ENCODE results near the gene ACOD1. TPM values are rescaled to one million over a fixed set of nuclear protein-coding genes. Genes with fewer than 3 reads are reported as not detected.

ACOD1 gene
- total RNA-seq, 2 donors from 2014 or later, result not detected

- no peaks in the 10 kb centered on the region for H3K27me3 ChIP-seq
- no peaks in the 10 kb centered on the region for H3K4me1 ChIP-seq
- H3K4me3 ChIP-seq, result no peak overlapping the region
- no peak overlapping the region for H3K27ac ChIP-seq
- TF ChIP-seq, protein P1, sequence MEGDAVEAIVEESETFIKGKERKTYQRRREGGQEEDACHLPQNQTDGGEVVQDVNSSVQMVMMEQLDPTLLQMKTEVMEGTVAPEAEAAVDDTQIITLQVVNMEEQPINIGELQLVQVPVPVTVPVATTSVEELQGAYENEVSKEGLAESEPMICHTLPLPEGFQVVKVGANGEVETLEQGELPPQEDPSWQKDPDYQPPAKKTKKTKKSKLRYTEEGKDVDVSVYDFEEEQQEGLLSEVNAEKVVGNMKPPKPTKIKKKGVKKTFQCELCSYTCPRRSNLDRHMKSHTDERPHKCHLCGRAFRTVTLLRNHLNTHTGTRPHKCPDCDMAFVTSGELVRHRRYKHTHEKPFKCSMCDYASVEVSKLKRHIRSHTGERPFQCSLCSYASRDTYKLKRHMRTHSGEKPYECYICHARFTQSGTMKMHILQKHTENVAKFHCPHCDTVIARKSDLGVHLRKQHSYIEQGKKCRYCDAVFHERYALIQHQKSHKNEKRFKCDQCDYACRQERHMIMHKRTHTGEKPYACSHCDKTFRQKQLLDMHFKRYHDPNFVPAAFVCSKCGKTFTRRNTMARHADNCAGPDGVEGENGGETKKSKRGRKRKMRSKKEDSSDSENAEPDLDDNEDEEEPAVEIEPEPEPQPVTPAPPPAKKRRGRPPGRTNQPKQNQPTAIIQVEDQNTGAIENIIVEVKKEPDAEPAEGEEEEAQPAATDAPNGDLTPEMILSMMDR (IDR thresholded peaks at IDR 0.05), result no peak
- no peaks in the 10 kb centered on the region for H3K36me3 ChIP-seq
- no peak for DNase-seq (ENCODE audit: low spot score)
- no peaks in the 10 kb centered on the region for H3K9me3 ChIP-seq
These were observed 9.1 kb upstream of the ACOD1 start for GRCh38 chr13:76939215-76939614.

GRCh38 chr13:76942363-76942762 lies 5.9 kb upstream of the ACOD1 start:
- Histone ChIP-seq H3K27me3 (no peaks in the 10 kb centered on the region), H3K4me3 (no peak overlapping the region), H3K4me1 (no peaks in the 10 kb centered on the region), H3K27ac (no peak overlapping the region), H3K36me3 (no peaks in the 10 kb centered on the region), H3K9me3 (peaks cover 0 to 7% of the 10 kb centered on the region in 2 donors)
- TF ChIP-seq, protein P1 (IDR thresholded peaks at IDR 0.05), result no peak
- no peak for DNase-seq (ENCODE audit: low spot score)

DNA sequence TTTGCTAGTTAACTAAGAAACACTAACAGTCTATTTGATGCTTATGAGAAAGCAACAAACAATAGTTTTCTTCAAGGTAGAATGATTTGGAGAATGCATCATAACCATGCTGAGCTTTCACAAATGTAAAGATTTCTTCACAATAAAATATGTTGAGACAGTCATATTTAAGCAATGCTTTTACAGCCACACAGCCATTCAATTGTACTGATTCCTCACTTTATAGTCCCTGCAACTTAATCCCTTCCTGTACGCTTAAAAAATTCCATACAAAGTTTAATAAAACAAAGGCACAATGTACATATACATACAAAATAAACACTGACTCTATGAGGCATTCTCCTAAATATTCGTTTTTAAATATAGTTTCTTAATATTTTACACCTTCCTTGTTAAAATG lies 4.7 kb upstream of the ACOD1 start:
- no peak for DNase-seq (ENCODE audit: low spot score)
- Histone ChIP-seq H3K36me3 (no peaks in the 10 kb centered on the region), H3K4me3 (no peak overlapping the region), H3K27me3 (no peaks in the 10 kb centered on the region), H3K9me3 (peaks cover 0 to 7% of the 10 kb centered on the region in 2 donors), H3K4me1 (no peaks in the 10 kb centered on the region), H3K27ac (no peak overlapping the region)
- TF ChIP-seq, protein P1 (IDR thresholded peaks at IDR 0.05), result no peak

- Histone ChIP-seq H3K4me1 (no peaks in the 10 kb centered on the region), H3K4me3 (no peak overlapping the region), H3K9me3 (peaks cover 0 to 7% of the 10 kb centered on the region in 2 donors), H3K36me3 (no peaks in the 10 kb centered on the region), H3K27ac (no peak overlapping the region), H3K27me3 (no peaks in the 10 kb centered on the region)
- TF ChIP-seq, protein P1 (IDR thresholded peaks at IDR 0.05), result no peak
- DNase-seq (ENCODE audit: low spot score), result no peak
These were observed 3.9 kb upstream of the ACOD1 start for GRCh38 chr13:76944456-76944855.

DNA sequence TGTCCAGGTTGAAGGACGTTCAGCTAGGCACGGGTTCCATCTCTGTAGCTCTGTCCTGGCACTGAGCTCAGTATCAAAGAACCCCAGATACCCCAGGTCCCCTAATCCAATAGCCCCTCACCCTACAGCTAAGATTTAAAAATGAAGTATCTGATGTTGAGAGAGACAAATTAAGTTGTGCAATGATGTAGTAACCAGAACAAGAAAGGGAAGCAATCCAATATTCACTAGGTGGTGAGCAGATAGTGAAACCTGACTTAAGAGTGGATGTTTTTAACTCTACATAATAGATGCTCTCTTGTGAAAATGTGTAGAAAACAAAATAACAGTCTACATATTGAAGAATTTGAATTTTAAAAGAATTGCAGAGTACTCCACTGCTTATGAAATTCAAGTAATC lies 1.8 kb downstream of the ACOD1 start:
- no peaks in the 10 kb centered on the region for H3K4me1 ChIP-seq
- TF ChIP-seq, protein P1 (IDR thresholded peaks at IDR 0.05), result no peak
- H3K4me3 ChIP-seq, result no peak overlapping the region
- DNase-seq (ENCODE audit: low spot score), result no peak
- no peaks in the 10 kb centered on the region for H3K36me3 ChIP-seq
- H3K27me3 ChIP-seq, result no peaks in the 10 kb centered on the region
- H3K9me3 ChIP-seq, result peaks cover 0 to 7% of the 10 kb centered on the region in 2 donors
- H3K27ac ChIP-seq, result no peak overlapping the region

- no peaks in the 10 kb centered on the region for H3K4me1 ChIP-seq
- H3K4me3 ChIP-seq, result no peak overlapping the region
- DNase-seq (ENCODE audit: low spot score), result no peak
- H3K36me3 ChIP-seq, result no peaks in the 10 kb centered on the region
- no peak overlapping the region for H3K27ac ChIP-seq
- TF ChIP-seq, protein P1 (IDR thresholded peaks at IDR 0.05), result no peak
- H3K27me3 ChIP-seq, result no peaks in the 10 kb centered on the region
- H3K9me3 ChIP-seq, result no peaks in the 10 kb centered on the region
These were observed 5.7 kb downstream of the ACOD1 start for GRCh38 chr13:76953968-76954367.
